H1 (cell line): ENCODE measurements around the gene AGPAT2. TPM values are rescaled to one million over a fixed set of nuclear protein-coding genes. Genes with fewer than 3 reads are reported as not detected.

Experiments used
- CTCF ChIA-PET: fragments of 300-600 bp; sonication (Branson Sonifier 250); formaldehyde crosslinking; loops from one replicate; lab custom pipeline; 2021; ENCODE audit not compliant: partially characterized antibody; lab: Charles Lee
- POLR2A ChIA-PET: fragments of 300-600 bp; sonication (Branson Sonifier 250); formaldehyde crosslinking; loops from one replicate; lab custom pipeline; 2021; ENCODE audit warnings: inconsistent platforms; ENCODE audit not compliant: partially characterized antibody; lab: Charles Lee
- DNase-seq, 2 experiments: peaks; one replicate each; pipeline versions ENCODE4 v3.0.0 to v3.0.0-alpha.2; 2010 to 2022; ENCODE audit warnings: low spot score in 2 of 2, low read depth in 1 of 2, mixed read lengths in 1 of 2
- FAIRE-seq: peaks from 2 replicates; lab custom pipeline; 2011; peaks lifted over from hg19 to GRCh38; lab: Jason Lieb, UNC
- H2AFZ ChIP-seq: 2 replicates; pipeline ENCODE4 v1.8.1; 2012; ENCODE audit warnings: low read length, inconsistent platforms
- H2AK5ac ChIP-seq: 2 replicates; pipeline ENCODE4 v1.6.1; 2013; ENCODE audit warnings: low read depth, low read length
- H2BK120ac ChIP-seq: replicated peaks from 2 replicates; pipeline ENCODE3; 2013; ENCODE audit warnings: low read depth, low read length, inconsistent platforms
- H2BK12ac ChIP-seq: 2 replicates; pipeline ENCODE4 v1.6.1; 2013; ENCODE audit warnings: low read depth, low read length
- H2BK15ac ChIP-seq: 2 replicates; pipeline ENCODE4 v1.6.1; 2013; ENCODE audit warnings: low read length
- H2BK20ac ChIP-seq: 2 replicates; pipeline ENCODE4 v1.6.1; 2013; ENCODE audit warnings: low read length
- H2BK5ac ChIP-seq: 2 replicates; pipeline ENCODE4 v1.6.1; 2013; ENCODE audit warnings: low read depth, low read length
- H3K14ac ChIP-seq: 2 replicates; pipeline ENCODE4 v1.6.1; 2013; ENCODE audit warnings: inconsistent platforms; ENCODE audit not compliant: insufficient read length
- H3K18ac ChIP-seq: 2 replicates; pipeline ENCODE4 v1.6.1; 2013; ENCODE audit warnings: low read length; ENCODE audit errors: extremely low read depth
- H3K23ac ChIP-seq: 2 replicates; pipeline ENCODE4 v1.6.1; 2013; ENCODE audit warnings: inconsistent platforms; ENCODE audit not compliant: insufficient read length
- H3K23me2 ChIP-seq: 2 replicates; pipeline ENCODE4 v1.6.1; 2013; ENCODE audit warnings: low read depth, low read length
- H3K27ac ChIP-seq: 2 replicates; pipeline ENCODE4 v1.6.1; 2011; ENCODE audit warnings: low read depth, low read length, inconsistent platforms
- H3K27me3 ChIP-seq, 4 experiments: replicated peaks in 1 of 4; 1 replicate in 1 of 4; 2 replicates in 3 of 4; pipeline versions ENCODE4 v1.6.1 to v1.8.1; 2011 to 2013; ENCODE audit warnings: low read length in 3 of 4, mild to moderate bottlenecking in 3 of 4, inconsistent platforms in 2 of 4, mixed read lengths in 2 of 4, moderate library complexity in 1 of 4; ENCODE audit not compliant: control insufficient read depth in 3 of 4, insufficient read depth in 3 of 4; ENCODE audit errors: extremely low read depth in 1 of 4
- H3K36me3 ChIP-seq, 4 experiments: 2 replicates each; pipeline versions ENCODE4 v1.6.1 to v1.8.1; 2011 to 2013; ENCODE audit warnings: mild to moderate bottlenecking in 4 of 4, low read length in 3 of 4, moderate library complexity in 2 of 4, control low read depth in 1 of 4, inconsistent platforms in 1 of 4; ENCODE audit not compliant: insufficient read depth in 4 of 4, control insufficient read depth in 2 of 4
- H3K4ac ChIP-seq: replicated peaks from 2 replicates; pipeline ENCODE3; 2013; ENCODE audit warnings: low read length, low read depth, mixed read lengths, inconsistent platforms; ENCODE audit not compliant: insufficient read length
- H3K4me1 ChIP-seq, 4 experiments: replicated peaks in 1 of 4; 1 replicate in 1 of 4; 2 replicates in 3 of 4; pipeline versions ENCODE4 v1.6.1 to v1.8.1; 2011 to 2013; ENCODE audit warnings: low read length in 3 of 4, inconsistent platforms in 2 of 4, mixed read lengths in 1 of 4; ENCODE audit not compliant: insufficient read depth in 4 of 4, control insufficient read depth in 3 of 4
- H3K4me2 ChIP-seq, 2 experiments: 2 replicates each; pipeline versions ENCODE4 v1.6.1 to v1.8.1; 2011 to 2013; ENCODE audit warnings: low read depth in 2 of 2, low read length in 2 of 2, control low read depth in 1 of 2, inconsistent platforms in 1 of 2, mild to moderate bottlenecking in 1 of 2; ENCODE audit not compliant: insufficient read depth in 1 of 2
- H3K4me3 ChIP-seq, 4 experiments: fragments of 200-600, 300-600 bp in 1 of 4; sonication (generic), shearing (Covaris generic), sonication (Bioruptor Twin) in 1 of 4; 2 replicates each; pipeline versions ENCODE4 v1.5.1 to v1.8.1; 2011 to 2016; ENCODE audit warnings: low read length in 4 of 4, low read depth in 3 of 4, control low read depth in 2 of 4, inconsistent platforms in 2 of 4, mild to moderate bottlenecking in 2 of 4, mixed read lengths in 1 of 4, moderate library complexity in 1 of 4; ENCODE audit not compliant: insufficient read depth in 2 of 4; ENCODE audit errors: extremely low read depth in 1 of 4
- H3K56ac ChIP-seq: replicated peaks from 2 replicates; pipeline ENCODE3; 2013; ENCODE audit warnings: low read depth, mild to moderate bottlenecking, mixed read lengths, low read length, inconsistent platforms; ENCODE audit not compliant: insufficient read length
- H3K79me1 ChIP-seq: 2 replicates; pipeline ENCODE4 v1.6.1; 2013; ENCODE audit warnings: low read depth, low read length, control low read depth
- H3K79me2 ChIP-seq, 2 experiments: 2 replicates each; pipeline versions ENCODE4 v1.6.1 to v1.8.1; 2012 to 2013; ENCODE audit warnings: low read length in 2 of 2, mild to moderate bottlenecking in 2 of 2, inconsistent platforms in 1 of 2; ENCODE audit not compliant: insufficient read depth in 2 of 2, control insufficient read depth in 1 of 2
- H3K9ac ChIP-seq, 4 experiments: replicated peaks in 1 of 4; 1 replicate in 1 of 4; 2 replicates in 3 of 4; pipeline versions ENCODE4 v1.6.1 to v1.8.1; 2011 to 2013; ENCODE audit warnings: low read depth in 3 of 4, low read length in 3 of 4, control low read depth in 2 of 4, mild to moderate bottlenecking in 2 of 4, moderate library complexity in 2 of 4, inconsistent platforms in 1 of 4; ENCODE audit errors: extremely low read depth in 1 of 4
- H3K9me3 ChIP-seq, 2 experiments: 2 replicates each; pipeline versions ENCODE4 v1.6.1 to v1.8.1; 2012 to 2013; ENCODE audit warnings: mild to moderate bottlenecking in 2 of 2, moderate library complexity in 2 of 2, control low read depth in 1 of 2, inconsistent platforms in 1 of 2, low read depth in 1 of 2, low read length in 1 of 2, mixed read lengths in 1 of 2; ENCODE audit not compliant: insufficient read depth in 2 of 2
- H4K20me1 ChIP-seq, 2 experiments: replicated peaks in 1 of 2; 2 replicates each; pipeline versions ENCODE3 to v1.8.1; 2011 to 2013; ENCODE audit warnings: inconsistent platforms in 2 of 2, low read length in 2 of 2, mild to moderate bottlenecking in 1 of 2; ENCODE audit not compliant: insufficient read depth in 2 of 2, control insufficient read depth in 1 of 2
- H4K5ac ChIP-seq: 2 replicates; pipeline ENCODE4 v1.6.1; 2013; ENCODE audit warnings: low read length, low read depth, mixed read lengths, inconsistent platforms; ENCODE audit not compliant: insufficient read length
- H4K8ac ChIP-seq: 2 replicates; pipeline ENCODE4 v1.8.0; 2013; ENCODE audit warnings: mild to moderate bottlenecking, moderate library complexity, low read length, inconsistent platforms; ENCODE audit not compliant: insufficient read depth; ENCODE audit errors: extremely low read depth
- H4K91ac ChIP-seq: replicated peaks from 2 replicates; pipeline ENCODE3; 2013; ENCODE audit warnings: low read length, mixed read lengths, inconsistent platforms; ENCODE audit not compliant: insufficient read length
- ATF3 ChIP-seq: IDR thresholded peaks from 2 replicates; pipeline ENCODE4 v1.6.1; 2011; ENCODE audit warnings: low read depth, mild to moderate bottlenecking, low read length; ENCODE audit not compliant: insufficient read depth
- SAP30 ChIP-seq: fragments of 300-600 bp; sonication (generic); IDR thresholded peaks from 2 replicates; pipeline ENCODE4 v1.7.1; 2012; ENCODE audit warnings: low read length, moderate library complexity, mild to moderate bottlenecking, inconsistent platforms; ENCODE audit not compliant: insufficient read depth, insufficient replicate concordance
- USF2 ChIP-seq: IDR thresholded peaks from 2 replicates; pipeline ENCODE4 v1.6.1; 2011; ENCODE audit warnings: low read length, improper control_type of control experiment
- WGBS, 2 experiments: shearing (Covaris generic) in 1 of 2; methylation state at CpG; one replicate each; pipeline versions ENCODE4 v1.1.6 to v1.1.7; 2013 to 2015; ENCODE audit warnings: low lambda C conversion rate in 2 of 2, mixed read lengths in 2 of 2, inconsistent platforms in 1 of 2, low coverage in 1 of 2, missing lambda C conversion rate in 1 of 2; ENCODE audit not compliant: insufficient replicate concordance in 2 of 2, insufficient coverage in 1 of 2, insufficient read length in 1 of 2; ENCODE audit errors: extremely low coverage in 1 of 2, missing lambda C conversion rate in 1 of 2; 5-methylcytosine and 5-hydroxymethylcytosine counted together
- polyA plus RNA-seq, 7 experiments: library from polyadenylated mRNA; depleted of rRNA in 3 of 7; stranded (reverse) in 5 of 7; unstranded in 2 of 7; fragments of >200 nt in 5 of 7; fragments of 200-250 nt in 2 of 7; gene quantifications; 1 replicate in 5 of 7; 2 replicates in 1 of 7; 4 replicates in 1 of 7; pipeline versions ENCODE4 v1.2.1 to v1.2.3, GENCODE V29; 2011 to 2013; ENCODE audit warnings: missing spikeins in 2 of 7, mixed read lengths in 2 of 7
- total RNA-seq: library from RNA; stranded (reverse); fragmentation: NEBNext Ultra II Directional; extraction: Animal tissue kit (Norgen Biotek cat#: 25700); gene quantifications from 2 replicates; pipeline ENCODE4 v1.2.1, GENCODE V29; 2021

AGPAT2 gene
- total and polyA plus RNA-seq, 2 of the 8 experiments (the other 6 are each of a cell fraction or from before 2014, with no cell fraction given): 31.6 to 37.6 TPM

- H2AK5ac ChIP-seq: peak overlapping the region; percentile 48; the same call in 1 of the 2 replicates
- no peak overlapping the region for H3K56ac ChIP-seq
- no peak overlapping the region for H2BK20ac ChIP-seq
- no peaks in the 10 kb centered on the region for H3K27me3 ChIP-seq
- H3K14ac ChIP-seq: no peak overlapping the region
- H3K36me3 ChIP-seq: no peaks in the 10 kb centered on the region
- H3K18ac ChIP-seq: no peak overlapping the region
- ChIA-PET POLR2A (interaction anchor here (0.6 kb wide), 1 partner anchor 191 kb away, joined by 3 read pairs; no protein-coding TSS in a partner anchor), CTCF (interaction anchor here (0.6 to 3.6 kb wide), 9 partner anchors 7 to 211 kb away, joined by 3 to 21 read pairs (median 5); partner anchors contain the start of gene DIPK1B)
- H4K91ac ChIP-seq: no peak overlapping the region
- no peak overlapping the region for H3K23ac ChIP-seq
- no peak overlapping the region for H2BK5ac ChIP-seq
- 0 out of 2 replicates have a peak overlapping the region, but pooled peaks have one; percentile 39 for H2BK12ac ChIP-seq
- no peak overlapping the region for H2BK15ac ChIP-seq
- H2BK120ac ChIP-seq: no peak overlapping the region
- H3K4me1 ChIP-seq: peaks cover 0 to 16% (median 12%) of the 10 kb centered on the region in 4 experiments; a peak in 4 of 7 replicates
- no peak overlapping the region for H3K4me2 ChIP-seq
- H3K9ac ChIP-seq: no peak overlapping the region
- H4K5ac ChIP-seq: no peak overlapping the region
- H3K4ac ChIP-seq: no peak overlapping the region
- H4K20me1 ChIP-seq: no peaks in the 10 kb centered on the region
- FAIRE-seq: no peak
- peak overlapping the region; percentile 15; the same call in 1 of the 2 replicates for H3K27ac ChIP-seq
- WGBS, 2 experiments: 86% methylated on average over 10 of the region's 10 CpGs; no CpG with 5 or more reads in 1 of the 2 experiments
- no peaks in the 10 kb centered on the region for H3K9me3 ChIP-seq
- H2AFZ ChIP-seq: no peak overlapping the region
- H4K8ac ChIP-seq: 0 out of 2 replicates have a peak overlapping the region, but pooled peaks have one; percentile 11
- H3K79me1 ChIP-seq: no peaks in the 10 kb centered on the region
- H3K23me2 ChIP-seq: no peaks in the 10 kb centered on the region
- no peak for DNase-seq
- no peak overlapping the region for H3K4me3 ChIP-seq
- no peaks in the 10 kb centered on the region for H3K79me2 ChIP-seq
- TF ChIP-seq USF2 (no peak), SAP30 (no peak), ATF3 (no peak)
Measured at GRCh38 chr9:136695435-136695895, 8.2 kb upstream of the AGPAT2 start.
